ENCODE results near the gene MAN2A2.

MAN2A2 gene

GRCh38 chr15:90962021-90962420 is 58.9 kb downstream of the MAN2A2 start:
- TF ChIP-seq, protein P1, sequence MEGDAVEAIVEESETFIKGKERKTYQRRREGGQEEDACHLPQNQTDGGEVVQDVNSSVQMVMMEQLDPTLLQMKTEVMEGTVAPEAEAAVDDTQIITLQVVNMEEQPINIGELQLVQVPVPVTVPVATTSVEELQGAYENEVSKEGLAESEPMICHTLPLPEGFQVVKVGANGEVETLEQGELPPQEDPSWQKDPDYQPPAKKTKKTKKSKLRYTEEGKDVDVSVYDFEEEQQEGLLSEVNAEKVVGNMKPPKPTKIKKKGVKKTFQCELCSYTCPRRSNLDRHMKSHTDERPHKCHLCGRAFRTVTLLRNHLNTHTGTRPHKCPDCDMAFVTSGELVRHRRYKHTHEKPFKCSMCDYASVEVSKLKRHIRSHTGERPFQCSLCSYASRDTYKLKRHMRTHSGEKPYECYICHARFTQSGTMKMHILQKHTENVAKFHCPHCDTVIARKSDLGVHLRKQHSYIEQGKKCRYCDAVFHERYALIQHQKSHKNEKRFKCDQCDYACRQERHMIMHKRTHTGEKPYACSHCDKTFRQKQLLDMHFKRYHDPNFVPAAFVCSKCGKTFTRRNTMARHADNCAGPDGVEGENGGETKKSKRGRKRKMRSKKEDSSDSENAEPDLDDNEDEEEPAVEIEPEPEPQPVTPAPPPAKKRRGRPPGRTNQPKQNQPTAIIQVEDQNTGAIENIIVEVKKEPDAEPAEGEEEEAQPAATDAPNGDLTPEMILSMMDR (IDR thresholded peaks at IDR 0.05; ENCODE audit: low read length): no peak
- Histone ChIP-seq H3K36me3 (ENCODE audit: insufficient read depth, low read length) (peaks cover 72% of the 10 kb centered on the region), H4K20me1 (ENCODE audit: insufficient read depth, low read length) (no peaks in the 10 kb centered on the region), H3K9ac (ENCODE audit: low read length) (no peak overlapping the region), H3K9me3 (ENCODE audit: low read length) (no peaks in the 10 kb centered on the region), H3F3A (ENCODE audit: insufficient read depth, low read length) (no peaks in the 10 kb centered on the region), H3K4me2 (ENCODE audit: low read length) (no peak overlapping the region), H2AFZ (ENCODE audit: low read length) (no peak overlapping the region), H3K4me3 (ENCODE audit: low read depth, low read length, poor library complexity, severe bottlenecking) (no peak overlapping the region), H3K27me3 (ENCODE audit: insufficient read depth, low read length) (no peaks in the 10 kb centered on the region), H3K79me2 (ENCODE audit: insufficient read depth, low read length) (no peaks in the 10 kb centered on the region), H3K27ac (ENCODE audit: low read depth, low read length, poor library complexity, severe bottlenecking) (no peak overlapping the region), H3K9me2 (ENCODE audit: low read depth, low read length) (no peaks in the 10 kb centered on the region), H3K4me1 (ENCODE audit: insufficient read depth, low read length, severe bottlenecking) (peaks cover under 1% of the 10 kb centered on the region)

DNA sequence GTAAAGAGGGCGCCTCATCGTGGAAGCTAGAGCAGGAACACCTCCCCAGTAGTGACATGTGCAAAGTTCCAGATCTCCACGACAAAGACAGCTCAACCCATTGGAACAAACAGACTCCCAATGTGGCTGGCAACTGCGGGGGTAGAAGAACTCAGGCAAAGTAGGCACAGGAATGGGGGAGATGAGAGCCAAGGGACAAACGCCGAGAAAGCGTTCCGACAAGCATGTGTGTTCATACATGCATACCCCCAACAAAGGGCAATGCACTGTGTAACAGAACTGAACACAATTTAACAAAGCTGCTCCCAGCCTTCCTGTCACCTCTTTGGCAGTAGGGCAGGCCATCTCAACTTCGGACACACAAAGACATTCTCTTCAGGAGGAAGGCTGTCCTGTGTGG is 63.2 kb downstream of the MAN2A2 start:
- Histone ChIP-seq H2AFZ (ENCODE audit: low read length) (no peak overlapping the region), H3K9ac (ENCODE audit: low read length) (no peak overlapping the region), H3K4me1 (ENCODE audit: insufficient read depth, low read length, severe bottlenecking) (no peaks in the 10 kb centered on the region), H3K27me3 (ENCODE audit: insufficient read depth, low read length) (no peaks in the 10 kb centered on the region), H3F3A (ENCODE audit: insufficient read depth, low read length) (no peaks in the 10 kb centered on the region), H3K27ac (ENCODE audit: low read depth, low read length, poor library complexity, severe bottlenecking) (no peak overlapping the region), H3K79me2 (ENCODE audit: insufficient read depth, low read length) (no peaks in the 10 kb centered on the region), H3K4me2 (ENCODE audit: low read length) (no peak overlapping the region), H3K9me3 (ENCODE audit: low read length) (no peaks in the 10 kb centered on the region), H3K36me3 (ENCODE audit: insufficient read depth, low read length) (peaks cover 95% of the 10 kb centered on the region), H3K9me2 (ENCODE audit: low read depth, low read length) (no peaks in the 10 kb centered on the region), H4K20me1 (ENCODE audit: insufficient read depth, low read length) (no peaks in the 10 kb centered on the region), H3K4me3 (ENCODE audit: low read depth, low read length, poor library complexity, severe bottlenecking) (no peak overlapping the region)
- no peak for TF ChIP-seq EZH2 (IDR thresholded peaks at IDR 0.05; ENCODE audit: borderline replicate concordance, low read length)
- TF ChIP-seq, protein P1 (IDR thresholded peaks at IDR 0.05; ENCODE audit: low read length): no peak

GRCh38 chr15:90967206-90967605 is 64.1 kb downstream of the MAN2A2 start:
- Histone ChIP-seq H3K9me2 (ENCODE audit: low read depth, low read length) (no peaks in the 10 kb centered on the region), H3K36me3 (ENCODE audit: insufficient read depth, low read length) (peaks cover 87% of the 10 kb centered on the region)

More at GRCh38 chr15:90967206-90967605, 64.1 kb downstream of the MAN2A2 start:
- Histone ChIP-seq H3K9me3 (ENCODE audit: low read length) (no peaks in the 10 kb centered on the region), H4K20me1 (ENCODE audit: insufficient read depth, low read length) (no peaks in the 10 kb centered on the region), H3K4me1 (ENCODE audit: insufficient read depth, low read length, severe bottlenecking) (no peaks in the 10 kb centered on the region), H3K9ac (ENCODE audit: low read length) (no peak overlapping the region), H3F3A (ENCODE audit: insufficient read depth, low read length) (no peaks in the 10 kb centered on the region), H3K4me2 (ENCODE audit: low read length) (no peak overlapping the region), H3K27ac (ENCODE audit: low read depth, low read length, poor library complexity, severe bottlenecking) (no peak overlapping the region), H2AFZ (ENCODE audit: low read length) (no peak overlapping the region), H3K27me3 (ENCODE audit: insufficient read depth, low read length) (no peaks in the 10 kb centered on the region), H3K4me3 (ENCODE audit: low read depth, low read length, poor library complexity, severe bottlenecking) (no peak overlapping the region), H3K79me2 (ENCODE audit: insufficient read depth, low read length) (no peaks in the 10 kb centered on the region)
- TF ChIP-seq, protein P1 (IDR thresholded peaks at IDR 0.05; ENCODE audit: low read length): no peak
- no peak for TF ChIP-seq EZH2 (IDR thresholded peaks at IDR 0.05; ENCODE audit: borderline replicate concordance, low read length)

All from OCI-LY1 (cell line).